ENCODE measurements around the gene RASD2.

DNA sequence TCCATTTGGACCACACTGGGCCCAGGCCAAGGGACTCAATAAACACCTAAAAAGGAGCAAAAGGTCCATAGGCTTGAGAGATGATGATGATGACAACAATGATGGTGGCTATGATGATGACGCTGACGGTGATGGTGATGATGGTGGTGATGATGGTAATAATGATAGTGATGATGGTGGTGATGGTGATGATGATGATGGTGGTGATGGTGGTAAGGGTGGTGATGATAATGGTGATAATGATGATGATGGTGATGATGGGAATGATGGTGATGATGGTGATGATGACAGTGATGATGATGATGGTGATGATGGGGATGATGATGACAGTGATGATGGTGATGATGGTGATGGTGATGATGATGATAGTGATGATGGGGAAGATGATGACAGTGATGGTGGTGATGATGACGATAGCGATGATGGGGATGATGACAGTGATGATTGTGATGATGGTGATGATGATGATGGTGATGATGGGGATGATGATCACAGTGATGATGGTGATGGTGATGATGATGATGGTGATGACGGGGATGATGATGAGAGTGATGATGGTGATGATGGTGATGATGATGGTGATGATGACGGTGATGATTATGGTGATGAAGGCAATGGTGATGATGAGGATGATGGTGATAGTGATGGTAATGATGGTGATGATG is 7.1 kb upstream of the RASD2 start:
- TF ChIP-seq, protein P1, sequence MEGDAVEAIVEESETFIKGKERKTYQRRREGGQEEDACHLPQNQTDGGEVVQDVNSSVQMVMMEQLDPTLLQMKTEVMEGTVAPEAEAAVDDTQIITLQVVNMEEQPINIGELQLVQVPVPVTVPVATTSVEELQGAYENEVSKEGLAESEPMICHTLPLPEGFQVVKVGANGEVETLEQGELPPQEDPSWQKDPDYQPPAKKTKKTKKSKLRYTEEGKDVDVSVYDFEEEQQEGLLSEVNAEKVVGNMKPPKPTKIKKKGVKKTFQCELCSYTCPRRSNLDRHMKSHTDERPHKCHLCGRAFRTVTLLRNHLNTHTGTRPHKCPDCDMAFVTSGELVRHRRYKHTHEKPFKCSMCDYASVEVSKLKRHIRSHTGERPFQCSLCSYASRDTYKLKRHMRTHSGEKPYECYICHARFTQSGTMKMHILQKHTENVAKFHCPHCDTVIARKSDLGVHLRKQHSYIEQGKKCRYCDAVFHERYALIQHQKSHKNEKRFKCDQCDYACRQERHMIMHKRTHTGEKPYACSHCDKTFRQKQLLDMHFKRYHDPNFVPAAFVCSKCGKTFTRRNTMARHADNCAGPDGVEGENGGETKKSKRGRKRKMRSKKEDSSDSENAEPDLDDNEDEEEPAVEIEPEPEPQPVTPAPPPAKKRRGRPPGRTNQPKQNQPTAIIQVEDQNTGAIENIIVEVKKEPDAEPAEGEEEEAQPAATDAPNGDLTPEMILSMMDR (IDR thresholded peaks at IDR 0.05): no peak
- TF ChIP-seq POLR2A (IDR thresholded peaks at IDR 0.05): no peak

Measured in esophagus squamous epithelium (tissue), 4 donors.